Measurements from ENCODE around the gene UNC5C. TPM values are rescaled to one million over a fixed set of nuclear protein-coding genes. Genes with fewer than 3 reads are reported as not detected.

Gene UNC5C
- total RNA-seq, 1 experiment from 2014 or later = 0.11 TPM

DNA sequence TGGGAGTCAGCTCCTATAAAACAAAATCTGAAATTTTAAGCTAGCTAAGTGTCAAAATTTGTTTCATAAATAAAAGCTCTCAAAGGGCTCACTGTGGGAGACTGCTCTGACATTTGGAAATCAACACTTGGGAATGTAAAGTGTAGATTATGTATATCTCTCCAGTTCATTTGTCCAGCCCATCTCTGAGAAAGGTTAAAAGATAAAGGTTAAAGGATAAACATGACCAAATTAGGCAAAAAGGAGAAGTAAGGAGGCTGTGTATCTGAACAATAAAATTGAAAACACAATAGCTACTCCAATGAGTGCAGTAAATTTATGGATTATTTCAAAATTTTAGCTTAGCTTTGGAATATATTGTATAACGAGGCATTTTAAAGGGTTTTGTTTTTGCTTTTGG lies 304.9 kb downstream of the UNC5C start:
- no peak for DNase-seq (ENCODE audit: low spot score)
- intact Hi-C loops (cut with micrococcal nuclease; ENCODE audit: unreplicated experiment) = no loop called here
- Histone ChIP-seq H3K36me3 (ENCODE audit: insufficient read depth, low read length, poor library complexity, severe bottlenecking) (no peaks in the 10 kb centered on the region), H3K4me1 (ENCODE audit: insufficient read depth, low read length, poor library complexity, severe bottlenecking) (no peaks in the 10 kb centered on the region), H3K27me3 (replicated peaks; ENCODE audit: insufficient read depth, low read depth, low read length, poor library complexity) (no peaks in the 10 kb centered on the region), H3K27ac (ENCODE audit: low read depth, low read length, poor library complexity, severe bottlenecking) (no peak overlapping the region), H3K4me3 (ENCODE audit: low read depth, low read length, poor library complexity, severe bottlenecking) (no peak overlapping the region), H3K9me3 (ENCODE audit: low read depth, low read length, poor library complexity, severe bottlenecking) (no peaks in the 10 kb centered on the region)
- ChIA-PET CTCF (no interaction called here), POLR2A (ENCODE audit: low non-redundant PET) (no interaction called here)
- TF ChIP-seq, protein P1, sequence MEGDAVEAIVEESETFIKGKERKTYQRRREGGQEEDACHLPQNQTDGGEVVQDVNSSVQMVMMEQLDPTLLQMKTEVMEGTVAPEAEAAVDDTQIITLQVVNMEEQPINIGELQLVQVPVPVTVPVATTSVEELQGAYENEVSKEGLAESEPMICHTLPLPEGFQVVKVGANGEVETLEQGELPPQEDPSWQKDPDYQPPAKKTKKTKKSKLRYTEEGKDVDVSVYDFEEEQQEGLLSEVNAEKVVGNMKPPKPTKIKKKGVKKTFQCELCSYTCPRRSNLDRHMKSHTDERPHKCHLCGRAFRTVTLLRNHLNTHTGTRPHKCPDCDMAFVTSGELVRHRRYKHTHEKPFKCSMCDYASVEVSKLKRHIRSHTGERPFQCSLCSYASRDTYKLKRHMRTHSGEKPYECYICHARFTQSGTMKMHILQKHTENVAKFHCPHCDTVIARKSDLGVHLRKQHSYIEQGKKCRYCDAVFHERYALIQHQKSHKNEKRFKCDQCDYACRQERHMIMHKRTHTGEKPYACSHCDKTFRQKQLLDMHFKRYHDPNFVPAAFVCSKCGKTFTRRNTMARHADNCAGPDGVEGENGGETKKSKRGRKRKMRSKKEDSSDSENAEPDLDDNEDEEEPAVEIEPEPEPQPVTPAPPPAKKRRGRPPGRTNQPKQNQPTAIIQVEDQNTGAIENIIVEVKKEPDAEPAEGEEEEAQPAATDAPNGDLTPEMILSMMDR (conservative IDR thresholded peaks at IDR 0.05; ENCODE audit: low read depth, low read length) = no peak
- TF ChIP-seq EZH2 (IDR thresholded peaks at IDR 0.05; ENCODE audit: borderline replicate concordance, low read depth, low read length, poor library complexity, severe bottlenecking) = no peak
- BruUV-seq (replicated peaks) = no TSS peak

DNA sequence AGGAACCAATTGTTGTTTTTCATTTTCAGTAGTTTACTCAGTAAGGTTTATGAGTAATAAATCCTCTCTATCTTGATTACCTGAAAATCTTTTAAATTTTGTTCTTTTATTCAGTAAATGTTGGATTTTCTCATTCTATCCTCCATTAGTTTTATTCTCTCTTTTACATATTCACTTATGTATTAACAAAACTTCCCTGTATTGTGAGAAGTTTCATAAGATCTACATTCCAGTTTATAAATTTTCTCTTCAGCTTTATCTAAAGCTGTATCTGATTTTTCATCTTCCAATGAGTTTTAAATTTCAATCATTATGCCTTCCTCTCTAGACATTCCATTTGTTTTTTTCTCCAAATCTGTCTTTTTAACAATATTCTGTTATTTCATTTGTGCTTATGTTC lies 310.2 kb downstream of the UNC5C start:
- H3K36me3 ChIP-seq (ENCODE audit: insufficient read depth, low read length, poor library complexity, severe bottlenecking) = no peaks in the 10 kb centered on the region
- H3K4me3 ChIP-seq (ENCODE audit: low read depth, low read length, poor library complexity, severe bottlenecking) = no peak overlapping the region
- intact Hi-C loops (cut with micrococcal nuclease; ENCODE audit: unreplicated experiment) = no loop called here
- no peaks in the 10 kb centered on the region for H3K4me1 ChIP-seq (ENCODE audit: insufficient read depth, low read length, poor library complexity, severe bottlenecking)
- H3K9me3 ChIP-seq (ENCODE audit: low read depth, low read length, poor library complexity, severe bottlenecking) = no peaks in the 10 kb centered on the region
- TF ChIP-seq, protein P1 (conservative IDR thresholded peaks at IDR 0.05; ENCODE audit: low read depth, low read length) = no peak
- TF ChIP-seq EZH2 (IDR thresholded peaks at IDR 0.05; ENCODE audit: borderline replicate concordance, low read depth, low read length, poor library complexity, severe bottlenecking) = no peak
- no peak for DNase-seq (ENCODE audit: low spot score)
- no peak overlapping the region for H3K27ac ChIP-seq (ENCODE audit: low read depth, low read length, poor library complexity, severe bottlenecking)
- no TSS peak for BruUV-seq (replicated peaks)
- CTCF ChIA-PET = no interaction called here
- POLR2A ChIA-PET (ENCODE audit: low non-redundant PET) = no interaction called here
- H3K27me3 ChIP-seq (replicated peaks; ENCODE audit: insufficient read depth, low read depth, low read length, poor library complexity) = no peaks in the 10 kb centered on the region

DNA sequence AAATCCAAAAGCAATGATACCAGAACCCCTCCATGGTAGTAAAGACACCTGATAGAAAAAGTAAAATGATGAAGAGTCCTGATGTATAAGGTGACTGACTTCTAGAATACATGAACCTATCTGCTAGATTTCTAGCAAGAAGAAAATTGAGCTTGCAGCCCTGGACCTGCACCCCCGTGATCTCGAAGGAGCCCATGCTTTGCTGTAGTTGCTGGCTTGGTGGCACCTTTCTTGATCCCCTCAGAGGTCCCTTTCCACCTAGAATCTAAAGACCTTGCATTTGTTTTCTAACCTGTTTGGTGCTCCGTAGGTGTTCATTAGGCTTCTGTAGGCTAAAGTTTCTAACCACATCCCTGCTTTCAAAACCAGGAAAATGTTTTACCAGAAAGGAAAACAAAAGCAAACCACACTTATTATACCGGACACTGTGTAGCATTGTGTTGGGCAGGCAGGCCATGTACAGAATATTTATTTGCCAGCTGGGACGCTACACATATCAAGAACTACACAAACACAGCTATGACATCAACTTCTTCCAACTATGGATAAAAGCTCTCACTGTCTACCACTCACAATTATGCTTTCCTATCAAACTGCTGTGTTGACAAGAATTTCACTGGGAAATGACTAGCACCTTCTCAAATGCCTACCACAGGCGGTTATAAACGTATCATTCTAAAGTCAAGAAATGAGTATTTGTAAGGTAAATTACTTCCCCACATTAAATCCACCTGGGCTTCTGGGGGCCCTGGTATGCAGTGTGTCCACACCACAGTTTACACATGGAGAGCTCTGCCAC lies 316.2 kb downstream of the UNC5C start:
- DNase-seq (ENCODE audit: low spot score) = no peak
- TF ChIP-seq, protein P1 (conservative IDR thresholded peaks at IDR 0.05; ENCODE audit: low read depth, low read length) = no peak
- no peak for TF ChIP-seq EZH2 (IDR thresholded peaks at IDR 0.05; ENCODE audit: borderline replicate concordance, low read depth, low read length, poor library complexity, severe bottlenecking)
- POLR2A ChIA-PET (ENCODE audit: low non-redundant PET) = no interaction called here
- Histone ChIP-seq H3K27ac (ENCODE audit: low read depth, low read length, poor library complexity, severe bottlenecking) (no peak overlapping the region), H3K27me3 (replicated peaks; ENCODE audit: insufficient read depth, low read depth, low read length, poor library complexity) (no peaks in the 10 kb centered on the region), H3K9me3 (ENCODE audit: low read depth, low read length, poor library complexity, severe bottlenecking) (no peaks in the 10 kb centered on the region), H3K4me3 (ENCODE audit: low read depth, low read length, poor library complexity, severe bottlenecking) (no peak overlapping the region), H3K4me1 (ENCODE audit: insufficient read depth, low read length, poor library complexity, severe bottlenecking) (no peaks in the 10 kb centered on the region), H3K36me3 (ENCODE audit: insufficient read depth, low read length, poor library complexity, severe bottlenecking) (no peaks in the 10 kb centered on the region)
- intact Hi-C loops (cut with micrococcal nuclease; ENCODE audit: unreplicated experiment) = no loop called here
- CTCF ChIA-PET = no interaction called here
- BruUV-seq (replicated peaks) = no TSS peak
